Heart right ventricle (tissue), 16 donors: ENCODE results near the gene DBN1. TPM values are rescaled to one million over a fixed set of nuclear protein-coding genes. Genes with fewer than 3 reads are reported as not detected.
A peak's percentile ranks its signal among the peaks of the same experiment; 100 is the strongest.

Source experiments
- ATAC-seq, 8 donors: fragments of 200-7000 bp; cut with Tn5 transposase; one replicate each; pipeline ENCODE4 v1.9.1; 2020; ENCODE audit warnings: mild to moderate bottlenecking in 8 of 8, moderate library complexity in 8 of 8, moderate number of reproducible peaks in 1 of 8
- DNase-seq, 2 donors: peaks; one replicate each; pipeline ENCODE4 v3.0.0-alpha.2; 2020
- H3K27ac ChIP-seq, 10 donors: fragments of 200-600 bp; sonication (generic) in 2 of 10; one replicate each; pipeline versions ENCODE4 v1.5.0 to v1.8.0; 2020 to 2022; ENCODE audit warnings: mild to moderate bottlenecking in 3 of 10
- H3K27me3 ChIP-seq, 7 donors: fragments of 200-600 bp; one replicate each; pipeline ENCODE4 v1.8.0; 2021 to 2022; ENCODE audit warnings: mild to moderate bottlenecking in 2 of 7
- H3K36me3 ChIP-seq, 9 donors: fragments of 200-600 bp; sonication (generic) in 1 of 9; one replicate each; pipeline versions ENCODE4 v1.5.0 to v1.8.0; 2020 to 2022; ENCODE audit warnings: mild to moderate bottlenecking in 2 of 9
- H3K4me1 ChIP-seq, 9 donors: fragments of 200-600 bp; sonication (generic) in 1 of 9; one replicate each; pipeline versions ENCODE4 v1.5.0 to v1.8.0; 2020 to 2022; ENCODE audit warnings: mild to moderate bottlenecking in 4 of 9
- H3K4me3 ChIP-seq, 10 donors: fragments of 200-600 bp; sonication (generic) in 2 of 10; one replicate each; pipeline versions ENCODE4 v1.5.0 to v1.8.0; 2020 to 2022; ENCODE audit warnings: mild to moderate bottlenecking in 7 of 10, moderate library complexity in 2 of 10
- H3K9me3 ChIP-seq, 11 donors: fragments of 200-600 bp in 10 of 11; sonication (generic) in 2 of 11; one replicate each; pipeline versions ENCODE4 v1.5.0 to v1.8.0; 2013 to 2022; ENCODE audit warnings: mild to moderate bottlenecking in 2 of 11, control low read depth in 1 of 11, moderate library complexity in 1 of 11
- CTCF ChIP-seq, 9 donors: fragments of 200-600 bp; sonication (generic) in 2 of 9; IDR thresholded peaks; one replicate each; pipeline versions ENCODE4 v1.5.0 to v1.8.0; 2021 to 2022; ENCODE audit warnings: antibody characterized with exemption in 9 of 9, mild to moderate bottlenecking in 5 of 9, moderate library complexity in 1 of 9
- WGBS, 2 donors: extraction: QIAGEN DNeasy Blood & Tissue Kit; methylation state at CpG; one replicate each; pipeline ENCODE4 v1.1.7; 2013; ENCODE audit warnings: inconsistent platforms in 1 of 2; 5-methylcytosine and 5-hydroxymethylcytosine counted together
- intact Hi-C, 10 donors: fragments of 100-400 bp; cut with DNase I; formaldehyde crosslinking; loops; one replicate each; pipeline versions ENCODE4 v1.11.1 to v1.14.2; 2022
- polyA plus RNA-seq, 2 donors: library from polyadenylated mRNA; stranded (reverse); fragments of 200-250 nt; gene quantifications; one replicate each; pipeline ENCODE4 v1.2.3, GENCODE V29; 2013
- total RNA-seq, 10 donors: library from RNA; stranded (reverse); fragmentation: NEBNext Ultra II Directional in 3 of 10; extraction: Animal tissue kit (Norgen Biotek cat#: 25700) in 3 of 10; gene quantifications; one replicate each; pipeline versions ENCODE4 v1.2.1 to v1.2.4, GENCODE V29; 2021 to 2023
- donor health status: Arrhythmogenic right ventricular cardiomyopathy.
- donor health status: ischemic (EF 13 %, LVEDD 7.1; RV severe dilation, severe dysfunction).
- donor health status: healthy with polysubstance abuse.
- donor health status: DM: no; HTN: yes; CAD: no.
- donor health status: DM: no; HTN: no; CAD: no.
- donor health status: ischemic (EF 25% LVEDD 6.9; RV normal size, moderate dysfunction).
- donor health status: ischemic (EF 25% LVEDD 5.7; RV mildly dilated, moderate dysfunction).
- donor health status: healthy.
- donor health status: DM: yes; HTN: yes; CAD: no.
- donor health status: Ischemic cardiomyopathy.
- donor health status: ischemic (EF 35%, LVEDD 5.7; RV mildly dilated, moderate dysfunction).
- donor health status: nonischemic (EF 11% LVEDD 7.7; RV severe dilation, severe dysfunction).
- donor health status: DM: yes; HTN: yes; CAD: no.
- donor health status: PGD.
- donor health status: ischemic (EF 29% LVEDD 5.4; RV normal size, mild dysfunction).
- donor health status: nonischemic (EF 23%, LVEDD 6.1; RV moderate dilation, normal function).

The DBN1 gene
- total and polyA plus RNA-seq, 12 donors: 13.1 to 52.9 (median 19.4) TPM

GRCh38 chr5:177466861-177467260 is 6.6 kb downstream of the DBN1 start:
- 95 to 96% methylated on average over 25 of the region's 25 CpGs for WGBS, 2 donors
- peaks cover 0 to 43% (median 16%) of the 10 kb centered on the region in 9 donors for H3K36me3 ChIP-seq
- peaks cover 18 to 42% (median 34%) of the 10 kb centered on the region in 9 donors for H3K4me1 ChIP-seq
- DNase-seq: no peak
- no peak for ATAC-seq
- peaks cover 0 to 11% (median 3%) of the 10 kb centered on the region in 7 donors for H3K27me3 ChIP-seq
- H3K9me3 ChIP-seq: peaks cover 0 to 9% (median 0%) of the 10 kb centered on the region in 11 donors
- intact Hi-C loops: no loop called here
- TF ChIP-seq CTCF (IDR thresholded peaks at IDR 0.05): no peak
- no peak overlapping the region for H3K27ac ChIP-seq
- no peak overlapping the region for H3K4me3 ChIP-seq

GRCh38 chr5:177465044-177465443 is 8.4 kb downstream of the DBN1 start:
- no peak overlapping the region for H3K27ac ChIP-seq
- ATAC-seq (no peak), DNase-seq (no peak)
- 94 to 98% methylated on average over 11 of the region's 11 CpGs for WGBS, 2 donors
- intact Hi-C loops: no loop called here
- peaks cover 0 to 9% (median 0%) of the 10 kb centered on the region in 11 donors for H3K9me3 ChIP-seq
- H3K4me1 ChIP-seq: peaks cover 12 to 31% (median 22%) of the 10 kb centered on the region in 9 donors
- peaks cover 0 to 51% (median 16%) of the 10 kb centered on the region in 9 donors for H3K36me3 ChIP-seq
- no peak overlapping the region for H3K4me3 ChIP-seq
- TF ChIP-seq CTCF (IDR thresholded peaks at IDR 0.05): no peak
- peaks cover 0 to 4% (median 0%) of the 10 kb centered on the region in 7 donors for H3K27me3 ChIP-seq

DNA sequence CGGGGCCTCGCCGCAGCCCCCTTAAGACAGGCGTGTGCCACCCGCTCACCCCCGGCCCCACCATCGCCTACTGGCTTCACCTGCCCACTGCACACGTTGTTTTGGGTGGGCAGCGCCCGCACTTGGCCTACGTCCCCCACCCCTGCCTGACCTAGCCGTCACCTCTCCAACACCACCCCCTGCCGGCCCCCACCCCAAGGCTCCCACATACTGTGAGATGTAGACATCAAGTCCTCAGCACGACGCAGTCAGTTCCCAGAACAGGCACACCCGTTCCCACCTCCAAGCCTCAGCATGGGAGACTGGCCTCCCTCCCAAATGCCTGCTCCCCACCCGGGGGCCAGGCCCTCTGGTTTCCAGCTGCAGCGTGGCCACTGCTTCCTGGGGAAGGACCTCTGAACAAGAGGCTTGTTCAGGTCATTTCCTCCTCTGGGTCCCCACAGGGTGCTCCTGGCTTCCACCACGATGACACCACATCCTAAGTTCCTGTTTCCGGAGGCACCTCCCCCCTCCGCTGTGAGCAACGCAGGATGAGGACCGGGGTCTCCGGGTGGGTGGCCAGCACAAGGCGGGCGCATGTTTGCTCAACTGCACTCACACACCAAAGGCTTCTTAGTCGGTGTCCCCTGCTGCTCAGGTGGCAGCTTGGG is 11.3 kb downstream of the DBN1 start:
- Histone ChIP-seq H3K4me1 (peaks cover 0 to 27% (median 12%) of the 10 kb centered on the region in 9 donors), H3K9me3 (peaks cover 0 to 9% (median 0%) of the 10 kb centered on the region in 11 donors), H3K27me3 (no peaks in the 10 kb centered on the region), H3K27ac (peak overlapping the region; percentile 59 to 91 (median 81)), H3K4me3 (peak overlapping the region in 5 of 10 donors; percentile 12 to 34 (median 20)), H3K36me3 (peaks cover 0 to 65% (median 13%) of the 10 kb centered on the region in 9 donors)
- intact Hi-C loops: no loop called here
- ATAC-seq (peak; percentile 44 to 79 (median 67)), DNase-seq (peak; percentile 55 to 65)
- TF ChIP-seq CTCF (IDR thresholded peaks at IDR 0.05): peak in 1 of 9 donors; percentile 6
- 59 to 70% methylated on average over 27 of the region's 27 CpGs for WGBS, 2 donors

DNA sequence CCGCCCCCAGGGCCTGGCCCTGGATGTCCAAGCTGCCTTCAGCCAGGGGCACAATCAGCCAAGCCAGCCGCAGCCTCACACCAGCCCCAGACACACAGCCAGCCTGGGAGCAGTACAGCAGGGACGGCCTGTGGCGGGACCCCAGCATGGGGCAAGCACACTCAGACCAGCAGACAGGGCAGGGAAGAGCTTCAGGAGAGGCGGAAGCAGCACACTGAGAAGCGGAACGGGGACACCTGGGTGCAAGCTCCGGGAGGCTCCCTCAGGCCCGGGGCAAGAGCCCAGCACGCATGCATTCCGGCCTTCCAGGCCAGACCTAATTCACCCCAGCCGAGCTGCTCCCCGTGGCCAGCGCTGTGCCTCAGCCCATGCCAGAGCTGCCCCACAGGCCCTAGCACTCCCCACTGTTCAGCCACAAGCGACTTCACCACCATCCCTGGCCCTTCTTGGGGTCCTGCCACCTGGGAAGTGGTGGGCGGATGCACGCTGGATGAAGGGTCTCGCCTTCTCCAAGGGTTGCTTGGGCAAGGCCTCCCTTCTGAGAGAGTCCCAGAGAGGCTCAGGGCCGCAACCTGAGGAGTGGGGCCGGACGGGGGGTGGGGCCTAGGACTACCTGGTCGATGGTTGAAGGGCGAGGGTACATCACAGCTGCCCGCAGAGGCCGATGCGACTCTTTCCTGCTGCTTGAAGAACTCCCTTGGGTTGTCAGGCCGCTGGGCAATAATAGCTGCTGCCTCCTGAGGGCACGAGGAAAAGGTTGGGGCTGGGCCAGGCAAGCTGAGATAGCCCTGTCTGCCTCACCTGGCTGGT is 13.4 kb downstream of the DBN1 start:
- H3K27ac ChIP-seq: no peak overlapping the region
- intact Hi-C loops: loop anchor here in 5 of 10 donors (5.0 to 10.0 kb wide), 5 partner anchors 37 to 345 kb away; partner anchors contain the start of genes MXD3 (in 2 of the 5) and PDLIM7 (in 1 of the 5)

More for the DNA sequence above, 13.4 kb downstream of the DBN1 start:
- DNase-seq: no peak
- Histone ChIP-seq H3K4me3 (no peak overlapping the region), H3K36me3 (peaks cover 0 to 50% (median 13%) of the 10 kb centered on the region in 9 donors), H3K4me1 (peaks cover 1 to 46% (median 33%) of the 10 kb centered on the region in 9 donors), H3K27me3 (peaks cover 0 to 8% (median 0%) of the 10 kb centered on the region in 7 donors), H3K9me3 (peaks cover 0 to 4% (median 0%) of the 10 kb centered on the region in 11 donors)
- no peak for ATAC-seq
- no peak for TF ChIP-seq CTCF (IDR thresholded peaks at IDR 0.05)
- WGBS, 2 donors: 93 to 95% methylated on average over 28 of the region's 28 CpGs
